ENCODE results near the gene FAM9A.

- TF ChIP-seq ARID3A (IDR thresholded peaks at IDR 0.05; ENCODE audit: borderline replicate concordance, low read depth, low read length): no peak
- no peak for TF ChIP-seq NKRF (IDR thresholded peaks at IDR 0.05; ENCODE audit: borderline replicate concordance)
- TF ChIP-seq ZNF212 (CRISPR knock-in tag; IDR thresholded peaks at IDR 0.05): no peak
- TF ChIP-seq CUX1 (CRISPR knock-in tag; IDR thresholded peaks at IDR 0.05): no peak
- no peak for TF ChIP-seq NUFIP1 (IDR thresholded peaks at IDR 0.05; ENCODE audit: partially characterized antibody)
- TF ChIP-seq MXI1 (IDR thresholded peaks at IDR 0.05; ENCODE audit: low read depth, low read length): no peak
- no peak for TF ChIP-seq ETV1 (tag; conservative IDR thresholded peaks at IDR 0.05; ENCODE audit: low read depth)
- TF ChIP-seq CREB1 (IDR thresholded peaks at IDR 0.05): no peak
- no peak for TF ChIP-seq CREB1 (CRISPR knock-in tag; IDR thresholded peaks at IDR 0.05)
- no peak for TF ChIP-seq POLR2A (conservative IDR thresholded peaks at IDR 0.05)
- TF ChIP-seq SMAD1 (IDR thresholded peaks at IDR 0.05; ENCODE audit: low read depth, low read length, partially characterized antibody): no peak
- TF ChIP-seq ELF1 (tag; IDR thresholded peaks at IDR 0.05): no peak
Measured at GRCh38 chrX:8849945-8850344, 48.8 kb upstream of the FAM9A start.

Measured in K562 (cell line).